Glutamatergic neuron (in vitro differentiated cells): Measurements from ENCODE around the gene SCGB1A1. TPM values are rescaled to one million over a fixed set of nuclear protein-coding genes. Genes with fewer than 3 reads are reported as not detected.

Source experiments
- DNase-seq: peaks from one replicate; pipeline ENCODE4 v3.0.0; 2022
- H3K27ac Mint-ChIP-seq: one replicate; pipeline ENCODE4 v1.8.0; 2020; ENCODE audit warnings: mild to moderate bottlenecking, mixed read lengths, inconsistent platforms; ENCODE audit not compliant: unreplicated experiment
- H3K27me3 Mint-ChIP-seq: one replicate; pipeline ENCODE4 v1.8.0; 2020; ENCODE audit warnings: mild to moderate bottlenecking, moderate library complexity, mixed read lengths, inconsistent platforms; ENCODE audit not compliant: unreplicated experiment
- H3K36me3 Mint-ChIP-seq: one replicate; pipeline ENCODE4 v1.8.0; 2020; ENCODE audit warnings: mild to moderate bottlenecking, mixed read lengths, inconsistent platforms; ENCODE audit not compliant: unreplicated experiment
- H3K4me1 Mint-ChIP-seq: one replicate; pipeline ENCODE4 v1.8.0; 2020; ENCODE audit warnings: mild to moderate bottlenecking, low read depth, mixed read lengths, inconsistent platforms; ENCODE audit not compliant: unreplicated experiment
- H3K4me3 Mint-ChIP-seq: one replicate; pipeline ENCODE4 v1.8.0; 2020; ENCODE audit warnings: mild to moderate bottlenecking, mixed read lengths, inconsistent platforms; ENCODE audit not compliant: unreplicated experiment
- H3K9me3 Mint-ChIP-seq: one replicate; pipeline ENCODE4 v1.8.0; 2020; ENCODE audit warnings: mild to moderate bottlenecking, moderate library complexity, mixed read lengths, inconsistent platforms; ENCODE audit not compliant: unreplicated experiment
- total RNA-seq: library from RNA; stranded (reverse); fragmentation: NEBNext Ultra II Directional; extraction: Animal tissue kit (Norgen Biotek cat#: 25700); gene quantifications from one replicate; pipeline ENCODE4 v1.2.1, GENCODE V29; 2021; ENCODE audit not compliant: unreplicated experiment
- TF ChIP-seq, protein P1 (sequence below): fragments of 200-600 bp; sonication (generic); IDR thresholded peaks from one replicate; pipeline ENCODE4 v1.5.0; 2021; ENCODE audit not compliant: partially characterized antibody, unreplicated experiment

SCGB1A1 gene
- total RNA-seq, 1 donor from 2014 or later = not detected

DNA sequence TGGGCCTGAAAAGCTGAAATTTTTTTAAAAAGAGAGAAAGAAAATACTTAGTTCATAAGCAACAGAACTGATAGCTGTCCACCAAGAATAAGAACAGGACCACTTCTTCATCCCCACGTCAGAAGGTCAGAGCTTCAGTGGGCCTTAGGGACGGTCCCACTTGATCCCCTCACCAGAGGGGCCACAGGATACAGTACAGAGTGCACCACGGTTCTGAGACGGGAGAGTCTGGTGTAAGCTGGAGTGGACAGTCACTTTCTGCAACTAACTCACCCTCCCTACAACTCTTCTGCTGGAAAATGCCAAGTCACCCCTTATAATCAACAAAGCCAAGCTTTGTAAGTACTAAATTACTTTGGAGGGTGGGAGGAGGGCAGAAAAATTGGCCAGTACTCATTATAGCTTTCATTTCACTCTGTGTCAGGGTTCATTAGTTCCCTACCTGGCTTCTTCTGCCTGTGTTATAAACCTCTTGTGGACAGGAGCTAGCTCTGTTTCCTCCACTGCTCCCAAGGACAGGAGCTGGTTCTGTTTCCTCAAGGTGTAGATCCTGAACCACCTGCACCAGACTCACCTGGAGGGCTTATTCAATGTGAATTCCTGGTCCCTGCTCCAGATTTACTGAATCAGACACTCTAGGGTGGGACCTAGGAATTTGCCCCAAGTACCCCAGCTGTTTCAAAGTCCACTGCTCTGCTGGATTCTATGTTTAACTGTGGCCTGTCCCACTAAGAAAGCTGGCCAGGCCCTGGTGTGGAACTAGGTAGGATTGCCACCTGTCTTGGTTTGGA lies 39.6 kb downstream of the SCGB1A1 start:
- H3K9me3 Mint-ChIP-seq = peaks cover 1% of the 10 kb centered on the region

DNA sequence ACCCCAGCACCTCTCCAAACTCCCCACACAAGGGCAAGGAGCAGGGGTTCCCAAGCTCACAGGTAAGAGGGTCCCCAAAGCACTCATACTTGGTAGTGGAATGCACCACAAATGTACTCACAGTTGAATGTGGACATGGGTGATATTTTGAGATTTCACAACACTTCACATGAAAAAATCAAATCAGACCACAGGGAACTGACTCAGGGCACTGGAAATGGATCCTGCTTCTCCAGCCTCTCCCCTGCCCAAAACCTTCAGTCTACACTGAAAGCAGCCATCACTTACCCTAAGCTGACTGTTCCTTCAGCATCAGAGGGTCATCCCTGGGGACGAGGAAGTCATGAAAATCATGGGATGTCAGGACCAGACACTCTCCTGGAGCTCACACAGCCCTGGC lies 40.2 kb downstream of the SCGB1A1 start:
- DNase-seq = no peak
- Mint-ChIP-seq H3K9me3 (peaks cover 1% of the 10 kb centered on the region), H3K27ac (no peak overlapping the region), H3K27me3 (peaks cover 5% of the 10 kb centered on the region), H3K4me1 (no peaks in the 10 kb centered on the region), H3K4me3 (no peak overlapping the region), H3K36me3 (no peaks in the 10 kb centered on the region)
- TF ChIP-seq, protein P1, sequence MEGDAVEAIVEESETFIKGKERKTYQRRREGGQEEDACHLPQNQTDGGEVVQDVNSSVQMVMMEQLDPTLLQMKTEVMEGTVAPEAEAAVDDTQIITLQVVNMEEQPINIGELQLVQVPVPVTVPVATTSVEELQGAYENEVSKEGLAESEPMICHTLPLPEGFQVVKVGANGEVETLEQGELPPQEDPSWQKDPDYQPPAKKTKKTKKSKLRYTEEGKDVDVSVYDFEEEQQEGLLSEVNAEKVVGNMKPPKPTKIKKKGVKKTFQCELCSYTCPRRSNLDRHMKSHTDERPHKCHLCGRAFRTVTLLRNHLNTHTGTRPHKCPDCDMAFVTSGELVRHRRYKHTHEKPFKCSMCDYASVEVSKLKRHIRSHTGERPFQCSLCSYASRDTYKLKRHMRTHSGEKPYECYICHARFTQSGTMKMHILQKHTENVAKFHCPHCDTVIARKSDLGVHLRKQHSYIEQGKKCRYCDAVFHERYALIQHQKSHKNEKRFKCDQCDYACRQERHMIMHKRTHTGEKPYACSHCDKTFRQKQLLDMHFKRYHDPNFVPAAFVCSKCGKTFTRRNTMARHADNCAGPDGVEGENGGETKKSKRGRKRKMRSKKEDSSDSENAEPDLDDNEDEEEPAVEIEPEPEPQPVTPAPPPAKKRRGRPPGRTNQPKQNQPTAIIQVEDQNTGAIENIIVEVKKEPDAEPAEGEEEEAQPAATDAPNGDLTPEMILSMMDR = no peak

More for the DNA sequence above, 39.6 kb downstream of the SCGB1A1 start:
- TF ChIP-seq, protein P1 = no peak
- Mint-ChIP-seq H3K4me3 (no peak overlapping the region), H3K27ac (no peak overlapping the region), H3K36me3 (no peaks in the 10 kb centered on the region), H3K4me1 (no peaks in the 10 kb centered on the region), H3K27me3 (peaks cover 3% of the 10 kb centered on the region)
- DNase-seq = no peak

DNA sequence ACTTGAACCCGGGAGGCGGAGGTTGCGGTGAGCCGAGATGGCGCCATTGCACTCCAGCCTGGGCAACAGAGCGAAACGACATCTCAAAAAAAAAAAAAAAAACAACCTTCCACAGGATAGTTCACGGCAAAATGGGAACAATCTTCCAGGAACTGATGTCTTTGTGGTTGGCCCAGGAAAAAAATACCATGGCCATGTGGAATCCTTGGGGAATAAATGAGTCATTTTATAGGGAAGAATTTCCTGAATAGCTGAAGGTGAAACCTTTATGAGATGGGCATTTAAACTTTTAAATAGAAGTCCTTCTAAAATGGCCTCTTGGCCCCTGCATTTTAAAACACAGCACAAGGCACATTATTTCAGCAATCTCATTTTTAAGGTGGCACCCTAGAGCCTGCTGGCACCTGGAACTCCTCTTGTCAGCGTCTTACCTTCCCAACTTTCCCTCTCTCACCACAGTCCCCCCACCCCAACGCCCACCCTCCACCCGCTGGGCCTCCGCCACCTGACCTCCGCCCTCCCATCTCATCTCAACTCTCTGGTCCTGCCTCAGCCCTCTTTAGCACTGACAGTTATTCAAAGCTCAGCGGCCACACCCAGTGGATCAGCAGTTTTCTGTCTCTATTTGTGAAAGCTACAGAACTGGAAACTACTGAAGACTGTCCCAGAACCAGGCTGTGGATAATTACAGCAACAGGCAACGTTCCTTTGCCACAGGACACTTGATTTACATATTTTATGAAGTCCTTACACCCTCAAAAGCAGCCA lies 43.1 kb downstream of the SCGB1A1 start:
- no peaks in the 10 kb centered on the region for H3K36me3 Mint-ChIP-seq
- DNase-seq = no peak
- H3K27ac Mint-ChIP-seq = no peak overlapping the region
- H3K9me3 Mint-ChIP-seq = peaks cover 1% of the 10 kb centered on the region
- H3K4me1 Mint-ChIP-seq = no peaks in the 10 kb centered on the region
- peaks cover 5% of the 10 kb centered on the region for H3K27me3 Mint-ChIP-seq
- TF ChIP-seq, protein P1 = no peak
- H3K4me3 Mint-ChIP-seq = no peak overlapping the region

DNA sequence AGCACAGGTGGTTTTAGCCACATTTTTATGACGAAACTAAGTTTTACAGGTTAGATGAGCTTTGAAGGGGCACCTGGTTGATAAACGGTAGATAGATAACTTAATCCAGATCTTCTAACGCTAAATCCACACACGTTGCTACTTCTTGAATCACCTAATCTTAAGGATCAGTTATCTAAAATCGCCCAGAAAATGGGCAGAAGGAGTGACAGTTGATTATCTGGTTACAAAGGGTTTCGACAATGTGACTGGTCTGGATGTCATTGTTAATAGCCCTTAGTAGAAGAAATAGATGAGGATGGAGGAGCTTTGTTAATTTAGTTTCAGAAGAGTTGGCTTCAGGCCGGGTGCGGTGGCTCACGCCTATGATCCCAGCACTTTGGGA lies 43.7 kb downstream of the SCGB1A1 start:
- no peak overlapping the region for H3K4me3 Mint-ChIP-seq
- no peaks in the 10 kb centered on the region for H3K4me1 Mint-ChIP-seq
- no peak for DNase-seq
- H3K27ac Mint-ChIP-seq = no peak overlapping the region
- TF ChIP-seq, protein P1 = no peak
- no peaks in the 10 kb centered on the region for H3K36me3 Mint-ChIP-seq
- peaks cover 1% of the 10 kb centered on the region for H3K9me3 Mint-ChIP-seq
- peaks cover 5% of the 10 kb centered on the region for H3K27me3 Mint-ChIP-seq

DNA sequence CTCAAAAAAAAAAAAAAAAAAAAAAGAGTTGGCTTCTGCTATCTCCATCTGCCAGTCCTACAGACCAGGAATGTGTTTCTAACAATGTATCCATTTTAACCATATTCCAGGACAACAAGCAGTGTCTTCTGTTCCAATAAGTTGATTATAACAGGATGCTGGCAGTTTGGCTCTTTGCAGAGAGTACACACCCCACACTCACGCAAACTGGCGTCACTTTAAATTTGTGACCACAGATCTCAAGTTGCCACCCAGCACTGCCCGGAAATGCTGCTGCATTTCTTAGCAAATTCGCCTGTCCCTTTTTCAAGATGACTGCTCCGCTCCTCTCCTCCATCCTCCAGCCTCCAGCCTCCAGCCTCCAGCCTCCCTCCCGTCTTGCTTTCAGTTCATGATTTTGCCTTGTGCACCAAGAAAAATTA lies 44.3 kb downstream of the SCGB1A1 start:
- Mint-ChIP-seq H3K4me1 (no peaks in the 10 kb centered on the region), H3K27ac (no peak overlapping the region), H3K9me3 (peaks cover 1% of the 10 kb centered on the region), H3K4me3 (no peak overlapping the region), H3K27me3 (peaks cover 5% of the 10 kb centered on the region), H3K36me3 (no peaks in the 10 kb centered on the region)
- TF ChIP-seq, protein P1 = no peak
- no peak for DNase-seq
